Astrocyte of the cerebellum (primary cell): ENCODE data around the gene IL17RE.

Experiments
- DNase-seq: peaks from one replicate; pipeline ENCODE4 v3.0.0-alpha.2; 2011; ENCODE audit warnings: low read depth
- H3K4me3 ChIP-seq: 2 replicates; pipeline ENCODE4 v1.5.1; 2011; ENCODE audit warnings: mild to moderate bottlenecking, low read depth, low read length, moderate library complexity
- CTCF ChIP-seq: IDR thresholded peaks from 2 replicates; pipeline ENCODE4 v1.5.1; 2012; ENCODE audit warnings: low read length, low read depth, moderate library complexity, mild to moderate bottlenecking; ENCODE audit errors: missing control alignments
- in situ Hi-C: cut with HindIII; loops from 2 replicates; pipeline ENCODE4 v1.10.0; 2017; ENCODE audit warnings: low sequenced_read_pairs

IL17RE gene

GRCh38 chr3:9908286-9908685, 5.6 kb downstream of the IL17RE start:
- no peak for TF ChIP-seq CTCF
- in situ Hi-C loops, result no loop called here
- DNase-seq, result no peak
- H3K4me3 ChIP-seq, result no peak overlapping the region

GRCh38 chr3:9909221-9910013, 6.8 kb downstream of the IL17RE start:
- no peak for TF ChIP-seq CTCF
- DNase-seq, result no peak
- in situ Hi-C loops, result no loop called here
- no peak overlapping the region for H3K4me3 ChIP-seq

- H3K4me3 ChIP-seq, result no peak overlapping the region
- in situ Hi-C loops, result no loop called here
- DNase-seq, result no peak
- no peak for TF ChIP-seq CTCF
Observed at GRCh38 chr3:9911863-9912262, 9.2 kb downstream of the IL17RE start.

- in situ Hi-C loops, result no loop called here
- H3K4me3 ChIP-seq, result no peak overlapping the region
- no peak for TF ChIP-seq CTCF
- peak; percentile 26 for DNase-seq
Observed at GRCh38 chr3:9912294-9912935, 9.8 kb downstream of the IL17RE start.

GRCh38 chr3:9913601-9914000, 11.0 kb downstream of the IL17RE start:
- no peak overlapping the region for H3K4me3 ChIP-seq
- in situ Hi-C loops, result no loop called here
- no peak for TF ChIP-seq CTCF
- DNase-seq, result no peak

GRCh38 chr3:9914011-9914410, 11.4 kb downstream of the IL17RE start:
- no peak overlapping the region for H3K4me3 ChIP-seq
- no peak for DNase-seq
- in situ Hi-C loops, result no loop called here
- no peak for TF ChIP-seq CTCF
